GM23338 (cell line): ENCODE data around the gene JAG1.

Experiments
- CREB1 ChIP-seq: fragments of 250-450 bp; sonication (Bioruptor Pico); IDR thresholded peaks from 2 replicates; pipeline ENCODE4 v1.5.0; 2020; ENCODE audit warnings: low read depth, mild to moderate bottlenecking, moderate library complexity
- ETS1 ChIP-seq: IDR thresholded peaks from 2 replicates; pipeline ENCODE4 v1.6.1; 2016; ENCODE audit warnings: antibody characterized with exemption
- EZH2 ChIP-seq: fragments of 200-600 bp; sonication (generic); IDR thresholded peaks from one replicate; pipeline ENCODE4 v1.8.0; 2017; ENCODE audit warnings: antibody characterized with exemption, mild to moderate bottlenecking, low read depth; ENCODE audit not compliant: unreplicated experiment
- EZH2phosphoT487 ChIP-seq: fragments of 200-600 bp; sonication (generic); IDR thresholded peaks from one replicate; pipeline ENCODE4 v1.8.1; 2018; ENCODE audit warnings: antibody characterized with exemption; ENCODE audit not compliant: unreplicated experiment
- JUNB ChIP-seq: IDR thresholded peaks from one replicate; pipeline ENCODE4 v1.6.1; 2016; ENCODE audit warnings: antibody characterized with exemption; ENCODE audit not compliant: unreplicated experiment
- POLR2AphosphoS5 ChIP-seq: IDR thresholded peaks from 2 replicates; pipeline ENCODE4 v1.6.1; 2016; ENCODE audit warnings: antibody characterized with exemption, low read depth
- TF ChIP-seq, protein P1 (sequence below), 2 experiments: fragments of 200-600 bp in 1 of 2; sonication (generic) in 1 of 2; conservative IDR thresholded peaks; 2 replicates each; pipeline versions ENCODE4 v1.5.1 to v1.6.1; 2016 to 2017; ENCODE audit warnings: antibody characterized with exemption in 2 of 2, low read depth in 2 of 2, mild to moderate bottlenecking in 2 of 2, moderate library complexity in 1 of 2
- TF ChIP-seq, protein P2 (sequence below): IDR thresholded peaks from one replicate; pipeline ENCODE4 v1.6.1; 2018; ENCODE audit warnings: antibody characterized with exemption; ENCODE audit not compliant: unreplicated experiment

DNA sequence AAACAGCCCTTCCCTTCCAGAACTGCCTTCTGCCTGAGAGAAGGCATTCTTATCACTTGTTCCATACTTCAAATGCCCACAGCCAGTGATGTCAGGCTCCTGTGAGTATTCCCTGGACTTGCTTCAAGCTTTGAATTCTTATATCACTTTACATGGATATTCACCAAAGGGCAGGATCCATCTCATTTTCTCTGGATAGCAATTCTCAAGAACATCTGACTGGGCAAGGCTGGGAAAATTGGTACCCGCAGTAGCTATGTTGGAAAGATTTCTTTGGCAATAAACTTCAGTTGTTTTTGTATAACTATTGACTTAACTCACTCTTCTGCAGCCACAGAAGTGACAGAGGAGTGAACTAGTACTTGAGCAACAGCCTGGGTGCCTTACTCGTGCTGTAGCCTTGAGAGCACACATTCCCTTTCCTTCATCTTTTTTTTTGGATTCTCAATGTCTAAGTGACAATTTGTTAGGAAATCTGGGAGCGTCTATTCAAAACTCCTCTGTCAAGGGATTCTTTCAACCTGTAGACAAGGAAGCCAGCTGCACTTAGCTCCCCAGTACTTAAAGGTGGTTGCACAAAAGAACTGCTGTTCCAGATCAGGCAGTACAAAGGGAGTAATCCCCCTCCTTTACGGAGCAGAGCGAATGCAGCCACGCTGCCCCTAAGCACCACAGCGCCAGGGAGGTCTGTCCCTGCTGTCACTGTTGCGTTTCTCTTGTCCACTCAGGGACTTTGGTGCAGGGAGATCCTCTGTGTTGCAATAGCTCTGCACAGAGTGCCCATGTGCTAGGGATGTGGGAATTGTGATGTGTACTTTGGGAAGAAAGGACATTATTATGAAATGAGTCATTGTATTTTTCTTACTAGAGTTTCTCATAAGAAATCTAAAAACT lies 69.6 kb downstream of the JAG1 start:
- TF ChIP-seq, protein P1, sequence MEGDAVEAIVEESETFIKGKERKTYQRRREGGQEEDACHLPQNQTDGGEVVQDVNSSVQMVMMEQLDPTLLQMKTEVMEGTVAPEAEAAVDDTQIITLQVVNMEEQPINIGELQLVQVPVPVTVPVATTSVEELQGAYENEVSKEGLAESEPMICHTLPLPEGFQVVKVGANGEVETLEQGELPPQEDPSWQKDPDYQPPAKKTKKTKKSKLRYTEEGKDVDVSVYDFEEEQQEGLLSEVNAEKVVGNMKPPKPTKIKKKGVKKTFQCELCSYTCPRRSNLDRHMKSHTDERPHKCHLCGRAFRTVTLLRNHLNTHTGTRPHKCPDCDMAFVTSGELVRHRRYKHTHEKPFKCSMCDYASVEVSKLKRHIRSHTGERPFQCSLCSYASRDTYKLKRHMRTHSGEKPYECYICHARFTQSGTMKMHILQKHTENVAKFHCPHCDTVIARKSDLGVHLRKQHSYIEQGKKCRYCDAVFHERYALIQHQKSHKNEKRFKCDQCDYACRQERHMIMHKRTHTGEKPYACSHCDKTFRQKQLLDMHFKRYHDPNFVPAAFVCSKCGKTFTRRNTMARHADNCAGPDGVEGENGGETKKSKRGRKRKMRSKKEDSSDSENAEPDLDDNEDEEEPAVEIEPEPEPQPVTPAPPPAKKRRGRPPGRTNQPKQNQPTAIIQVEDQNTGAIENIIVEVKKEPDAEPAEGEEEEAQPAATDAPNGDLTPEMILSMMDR (conservative IDR thresholded peaks at IDR 0.05; ENCODE audit: low read depth in 2 of 2): no peak
- TF ChIP-seq, protein P2, sequence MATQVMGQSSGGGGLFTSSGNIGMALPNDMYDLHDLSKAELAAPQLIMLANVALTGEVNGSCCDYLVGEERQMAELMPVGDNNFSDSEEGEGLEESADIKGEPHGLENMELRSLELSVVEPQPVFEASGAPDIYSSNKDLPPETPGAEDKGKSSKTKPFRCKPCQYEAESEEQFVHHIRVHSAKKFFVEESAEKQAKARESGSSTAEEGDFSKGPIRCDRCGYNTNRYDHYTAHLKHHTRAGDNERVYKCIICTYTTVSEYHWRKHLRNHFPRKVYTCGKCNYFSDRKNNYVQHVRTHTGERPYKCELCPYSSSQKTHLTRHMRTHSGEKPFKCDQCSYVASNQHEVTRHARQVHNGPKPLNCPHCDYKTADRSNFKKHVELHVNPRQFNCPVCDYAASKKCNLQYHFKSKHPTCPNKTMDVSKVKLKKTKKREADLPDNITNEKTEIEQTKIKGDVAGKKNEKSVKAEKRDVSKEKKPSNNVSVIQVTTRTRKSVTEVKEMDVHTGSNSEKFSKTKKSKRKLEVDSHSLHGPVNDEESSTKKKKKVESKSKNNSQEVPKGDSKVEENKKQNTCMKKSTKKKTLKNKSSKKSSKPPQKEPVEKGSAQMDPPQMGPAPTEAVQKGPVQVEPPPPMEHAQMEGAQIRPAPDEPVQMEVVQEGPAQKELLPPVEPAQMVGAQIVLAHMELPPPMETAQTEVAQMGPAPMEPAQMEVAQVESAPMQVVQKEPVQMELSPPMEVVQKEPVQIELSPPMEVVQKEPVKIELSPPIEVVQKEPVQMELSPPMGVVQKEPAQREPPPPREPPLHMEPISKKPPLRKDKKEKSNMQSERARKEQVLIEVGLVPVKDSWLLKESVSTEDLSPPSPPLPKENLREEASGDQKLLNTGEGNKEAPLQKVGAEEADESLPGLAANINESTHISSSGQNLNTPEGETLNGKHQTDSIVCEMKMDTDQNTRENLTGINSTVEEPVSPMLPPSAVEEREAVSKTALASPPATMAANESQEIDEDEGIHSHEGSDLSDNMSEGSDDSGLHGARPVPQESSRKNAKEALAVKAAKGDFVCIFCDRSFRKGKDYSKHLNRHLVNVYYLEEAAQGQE: no peak
- TF ChIP-seq POLR2AphosphoS5: no peak
- no peak for TF ChIP-seq EZH2
- TF ChIP-seq CREB1: no peak
- no peak for TF ChIP-seq ETS1
- TF ChIP-seq EZH2phosphoT487: no peak
- TF ChIP-seq JUNB: no peak
